KBM-7 (cell line): ENCODE data around the gene CCDC191.

ENCODE experiments used
- DNase-seq: peaks from one replicate; pipeline ENCODE4 v3.0.0-alpha.2; 2015
- in situ Hi-C: fragments of 300-500 bp; cut with MboI; formaldehyde crosslinking; loops from 2 replicates; pipeline ENCODE4 v1.14.3; 2020; ENCODE audit warnings: low sequenced_read_pairs, low pct_unique_long_range_greater_than_20kb, mixed read lengths

The CCDC191 gene

DNA sequence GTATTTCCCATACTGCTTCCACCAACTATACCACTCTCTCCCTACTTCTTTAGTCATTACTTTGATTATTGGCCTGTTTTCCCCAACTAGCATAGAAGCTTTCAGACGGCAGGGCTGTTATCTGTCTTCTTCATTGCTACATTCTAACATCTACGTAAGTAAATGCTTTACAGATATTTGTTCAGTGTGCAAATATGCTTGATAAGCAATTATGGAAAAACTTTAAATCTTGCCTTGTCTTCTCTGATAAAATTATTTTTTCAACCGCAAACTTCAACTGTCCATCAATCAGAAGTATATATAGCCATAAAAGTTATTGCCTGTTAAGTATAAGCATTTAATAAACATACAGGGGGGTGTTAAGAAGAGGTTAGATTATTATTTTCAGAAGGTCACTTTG, 72.8 kb downstream of the CCDC191 start:
- DNase-seq, result no peak
- in situ Hi-C loops, result no loop called here

DNA sequence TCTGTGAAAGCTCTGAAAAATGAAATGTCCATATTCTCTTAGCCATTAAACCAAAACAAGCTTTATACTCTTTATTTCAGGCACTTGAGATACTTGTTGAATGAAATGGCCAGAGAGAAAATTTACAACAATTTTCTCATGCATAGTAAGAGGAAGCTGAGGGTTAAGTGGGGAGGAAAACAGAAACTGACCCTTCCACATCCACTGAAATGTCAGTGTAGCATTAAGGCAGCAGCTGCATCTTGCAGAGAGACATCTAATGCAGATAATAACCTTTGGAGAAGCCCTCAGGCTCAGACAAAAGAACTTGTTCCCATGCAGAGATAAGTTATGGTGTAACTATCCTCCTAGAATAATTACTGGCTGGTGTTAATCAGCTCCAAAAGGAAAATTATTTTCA, 74.5 kb downstream of the CCDC191 start:
- in situ Hi-C loops, result no loop called here
- no peak for DNase-seq

DNA sequence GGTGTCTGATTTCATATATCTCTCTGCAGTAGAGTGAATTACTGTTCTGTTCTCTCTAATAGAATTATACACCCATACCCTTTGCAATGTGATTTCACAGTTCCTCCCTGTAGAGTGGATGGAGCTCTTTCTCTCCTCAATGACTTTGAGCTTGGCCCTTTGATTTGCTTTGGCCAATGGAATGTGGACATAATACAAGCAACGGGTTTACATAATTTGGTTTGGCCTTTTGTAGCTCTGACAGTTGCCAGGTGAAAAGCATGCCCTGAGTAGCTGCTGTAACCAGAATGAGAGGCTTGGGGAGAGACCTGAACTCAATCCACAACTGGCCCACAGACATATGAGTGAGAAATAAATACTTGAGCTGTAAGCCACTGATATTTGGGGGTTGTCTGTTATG, 76.4 kb downstream of the CCDC191 start:
- DNase-seq, result no peak
- in situ Hi-C loops, result no loop called here

DNA sequence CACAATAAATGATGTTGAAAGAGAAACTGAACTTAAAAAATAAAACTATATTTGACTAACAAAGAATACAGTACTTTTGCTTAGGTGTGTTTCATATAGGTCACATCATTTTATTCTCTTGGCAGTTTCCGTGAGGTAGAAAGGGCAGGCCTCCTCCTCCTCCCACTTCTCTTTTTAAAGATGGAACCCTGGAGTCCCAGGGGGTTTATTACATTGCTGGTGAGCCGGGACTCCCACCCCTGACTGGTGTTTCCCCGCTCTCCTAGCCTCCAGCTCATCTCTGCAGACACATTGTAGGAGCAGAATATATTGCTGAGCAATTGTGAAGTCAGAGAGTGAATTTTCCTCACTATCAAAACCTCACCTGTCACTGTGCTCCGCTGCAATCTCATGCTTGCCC, 78.5 kb downstream of the CCDC191 start:
- in situ Hi-C loops, result no loop called here
- DNase-seq, result no peak

DNA sequence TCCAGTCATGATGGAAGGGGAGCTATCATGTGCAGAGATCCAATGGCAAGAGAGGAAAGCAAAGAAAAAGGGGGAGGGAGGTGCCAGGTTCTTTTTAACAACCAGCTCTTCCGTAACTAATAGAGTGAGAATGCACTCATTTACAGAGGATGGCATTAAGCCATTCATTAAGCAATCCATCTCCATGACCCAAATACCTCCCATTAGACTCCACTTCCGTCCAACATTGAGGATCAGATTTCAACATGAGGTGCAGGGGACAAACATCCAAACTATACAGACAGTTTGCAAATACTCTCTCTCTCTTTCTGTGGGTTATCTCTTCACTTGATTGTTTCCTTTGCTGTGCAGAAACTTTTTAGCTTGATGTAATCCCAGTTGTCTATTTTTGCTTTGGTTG, 87.3 kb downstream of the CCDC191 start:
- no peak for DNase-seq
- in situ Hi-C loops, result no loop called here

DNA sequence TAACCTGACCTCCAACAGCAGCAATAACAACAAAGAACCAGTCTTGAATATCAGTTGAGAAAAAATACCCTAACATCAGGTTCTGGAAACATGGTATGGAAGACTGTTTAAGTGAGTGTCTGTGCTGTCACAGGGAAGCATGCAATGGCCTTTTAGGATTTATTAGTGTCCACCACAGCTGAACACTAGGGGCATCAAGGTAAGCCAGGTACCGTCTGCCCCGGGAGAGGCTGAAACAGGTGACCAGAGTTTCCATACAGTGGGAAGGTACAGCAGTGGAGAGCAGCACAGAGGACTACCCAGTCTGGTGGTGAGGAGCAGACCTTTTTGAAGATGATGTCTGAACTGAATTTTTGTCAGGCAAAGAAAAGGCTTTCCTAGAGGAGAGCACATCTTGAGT, 90.2 kb downstream of the CCDC191 start:
- in situ Hi-C loops, result no loop called here
- no peak for DNase-seq

DNA sequence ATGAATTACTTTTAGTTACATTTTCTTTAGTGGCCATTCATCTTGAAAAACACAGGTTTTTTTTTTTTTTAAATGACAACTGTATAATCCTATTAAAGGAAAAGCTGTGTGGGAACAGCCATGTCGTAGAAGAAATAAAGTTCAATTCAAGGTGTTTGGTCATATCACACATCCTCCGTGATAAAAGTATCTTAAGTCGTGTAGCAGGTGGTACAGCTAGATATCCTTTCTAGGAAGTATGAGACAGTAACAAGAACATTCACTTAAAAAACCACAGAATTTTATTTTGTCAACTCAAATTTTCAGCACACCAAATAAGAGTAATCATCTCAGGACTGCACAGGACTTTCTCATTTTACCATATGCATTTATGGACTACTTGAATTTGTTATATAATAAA, 92.4 kb downstream of the CCDC191 start:
- no peak for DNase-seq
- in situ Hi-C loops, result no loop called here

DNA sequence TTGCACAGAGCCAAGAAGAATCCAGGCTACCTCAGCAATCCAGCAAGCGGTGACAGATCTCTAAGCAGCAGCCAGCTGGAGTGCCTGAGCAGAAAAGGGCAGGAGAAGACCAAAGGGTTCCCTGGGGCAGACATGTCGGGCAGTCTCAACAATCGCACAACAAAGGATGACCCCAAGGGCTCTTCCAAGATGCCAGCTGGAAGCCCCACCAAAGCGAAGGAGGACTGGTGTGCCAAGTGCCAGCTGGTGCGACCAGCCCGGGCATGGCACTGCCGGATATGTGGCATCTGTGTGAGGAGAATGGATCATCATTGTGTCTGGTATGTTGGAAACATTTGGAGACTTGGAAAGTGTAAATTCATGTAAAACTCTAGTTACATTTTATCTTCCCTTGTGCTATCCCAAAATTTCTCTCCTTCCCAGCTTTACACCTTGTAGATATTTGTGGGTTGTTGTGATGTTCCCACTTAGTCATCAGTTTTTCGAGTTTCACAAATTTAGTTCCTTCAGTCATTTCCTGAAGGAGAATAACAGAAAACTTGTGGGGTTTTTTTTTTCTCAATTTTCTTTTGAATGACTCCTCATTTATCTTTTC, 102.1 kb downstream of the CCDC191 start:
- no peak for DNase-seq
- in situ Hi-C loops, result no loop called here

DNA sequence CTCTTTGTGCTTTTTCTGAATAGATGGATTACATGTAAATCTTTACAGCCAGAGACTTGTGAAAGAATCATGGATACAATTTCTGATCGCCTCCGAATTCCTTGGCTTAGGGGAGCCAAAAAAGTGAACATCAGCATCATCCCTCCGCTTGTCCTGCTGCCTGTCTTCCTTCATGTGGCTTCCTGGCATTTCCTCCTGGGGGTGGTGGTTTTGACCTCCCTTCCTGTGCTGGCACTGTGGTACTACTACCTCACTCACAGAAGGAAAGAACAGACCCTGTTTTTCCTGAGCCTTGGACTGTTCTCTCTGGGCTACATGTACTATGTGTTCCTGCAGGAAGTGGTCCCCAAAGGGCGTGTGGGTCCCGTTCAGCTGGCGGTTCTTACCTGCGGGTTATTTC, 102.6 kb downstream of the CCDC191 start:
- in situ Hi-C loops, result no loop called here
- DNase-seq, result peak; percentile 37

DNA sequence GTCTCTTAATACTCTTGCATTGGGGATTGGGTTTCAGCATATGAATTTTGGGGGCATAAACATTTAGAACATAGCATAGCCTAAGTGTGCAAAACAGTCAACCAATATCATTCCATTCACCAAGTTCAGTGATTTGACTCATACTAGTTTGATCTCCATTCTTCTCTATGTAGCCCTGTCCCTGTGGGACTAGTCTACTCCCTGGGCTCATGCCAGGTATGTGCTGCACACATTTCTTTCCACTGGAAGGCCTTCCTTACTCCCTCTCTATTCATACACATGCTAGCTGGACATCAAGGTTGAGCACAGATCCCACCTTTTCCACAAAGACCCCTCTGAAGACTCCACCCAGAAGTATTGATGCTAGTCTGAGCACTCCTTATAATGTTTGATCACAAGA, 103.4 kb downstream of the CCDC191 start:
- DNase-seq, result no peak
- in situ Hi-C loops, result no loop called here

DNA sequence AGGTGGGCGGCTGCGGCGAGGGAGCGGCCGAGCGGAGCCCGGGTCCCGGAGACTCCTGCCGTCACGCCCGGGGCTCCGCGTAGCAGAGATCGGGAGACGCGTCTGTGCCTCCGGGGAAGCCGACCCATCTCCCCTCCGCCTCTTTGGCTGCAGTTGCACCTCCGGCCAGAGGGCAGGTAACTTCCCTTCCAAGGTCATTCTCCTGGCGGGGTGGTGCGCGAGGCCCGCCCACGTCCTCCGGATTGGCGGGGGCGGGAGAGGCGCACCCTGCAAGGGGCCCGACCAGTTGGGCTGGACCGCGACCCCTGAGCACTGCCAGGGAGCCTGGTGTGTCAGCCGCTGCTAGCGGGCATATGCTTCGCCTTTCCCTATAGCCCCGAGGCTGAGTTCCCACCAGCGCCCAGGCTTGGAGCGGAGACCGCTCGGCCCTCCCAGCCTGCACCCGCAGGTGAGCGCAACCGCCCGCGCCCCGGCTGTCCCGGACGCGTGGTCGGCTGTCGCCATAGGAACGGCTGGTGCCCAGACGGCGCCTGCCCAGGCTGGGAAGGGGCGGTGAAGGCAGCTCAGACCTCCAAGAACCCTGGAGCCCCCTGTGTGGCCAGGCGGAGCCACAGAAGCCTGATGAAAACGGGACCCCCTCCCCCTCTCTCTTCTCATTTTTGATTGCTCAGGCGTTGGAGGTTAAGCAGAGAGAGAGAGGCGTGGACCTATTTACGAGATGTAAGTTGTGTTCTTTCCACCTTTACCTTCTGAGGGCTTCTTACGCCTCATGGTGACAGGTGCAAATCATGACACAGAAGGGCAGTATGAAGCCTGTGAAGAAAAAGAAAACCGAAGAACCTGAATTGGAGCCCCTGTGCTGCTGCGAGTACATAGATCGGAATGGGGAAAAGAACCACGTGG, 108.1 kb downstream of the CCDC191 start:
- in situ Hi-C loops, result loop anchor here (25.0 kb wide), 1 partner anchor 1336 kb away; no protein-coding TSS in a partner anchor

DNA sequence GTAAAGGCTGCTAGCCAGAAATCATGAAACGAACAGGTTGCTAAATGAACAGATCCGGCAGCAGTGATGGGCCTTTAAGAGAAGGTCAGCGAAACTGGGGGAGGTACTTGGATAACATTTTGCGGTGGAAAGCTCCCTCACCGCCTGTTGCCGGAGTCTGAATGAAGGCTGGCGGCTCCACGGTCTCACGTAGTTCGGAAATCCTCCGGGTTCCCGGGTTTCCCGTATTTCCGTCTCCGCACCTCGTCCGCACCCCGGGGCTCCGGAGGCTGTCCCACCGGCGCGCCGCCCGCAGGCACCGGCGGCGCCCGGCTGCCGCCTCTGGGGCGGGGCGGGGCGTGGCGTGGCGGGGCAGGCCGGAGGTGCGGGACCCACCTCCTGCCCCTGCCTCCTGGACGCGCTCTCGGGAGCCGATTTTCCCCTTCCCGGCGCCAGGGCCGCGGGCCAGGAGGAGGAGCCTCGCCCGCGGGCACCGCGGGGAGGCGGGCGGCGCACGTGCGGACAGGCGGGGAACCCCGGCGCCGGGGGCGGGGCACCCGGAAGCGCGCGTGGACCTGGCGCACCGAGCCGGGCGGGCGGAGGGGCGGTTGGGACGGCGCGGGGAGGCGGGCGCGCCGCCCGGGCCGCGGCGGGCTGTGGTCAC, 108.8 kb downstream of the CCDC191 start, which contains the start of gene ZDHHC23:
Gene ZDHHC23 (plus strand): TSS at position 642 of the 643 bp plus-strand sequence. CDS start 790 bp downstream, outside the sequence.
- DNase-seq, result peak; percentile 57
- in situ Hi-C loops, result loop anchor here (25.0 kb wide), 1 partner anchor 1335 kb away; no protein-coding TSS in a partner anchor

More for the DNA sequence above, 108.1 kb downstream of the CCDC191 start:
- peak; percentile 32 for DNase-seq

DNA sequence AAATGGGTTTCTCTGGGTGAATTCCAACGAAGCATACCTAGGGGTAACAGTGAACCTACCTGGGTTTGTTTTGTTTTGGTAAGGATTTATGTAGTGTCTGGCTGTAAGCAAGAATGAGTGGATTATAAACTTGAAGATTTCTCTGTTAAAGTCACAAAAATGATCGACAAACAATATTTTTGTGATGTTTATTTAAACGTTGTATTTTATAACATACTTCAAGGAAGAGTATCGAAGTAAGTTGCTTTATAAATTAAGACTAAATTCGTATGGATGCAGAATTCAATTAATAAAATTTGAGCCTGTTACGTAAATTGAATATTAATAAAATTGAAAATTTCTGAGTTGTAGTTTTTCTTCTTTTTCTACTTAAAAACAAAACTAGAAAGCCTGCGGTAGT, 109.5 kb downstream of the CCDC191 start:
- in situ Hi-C loops, result loop anchor here (25.0 kb wide), 1 partner anchor 1335 kb away; no protein-coding TSS in a partner anchor
- no peak for DNase-seq

DNA sequence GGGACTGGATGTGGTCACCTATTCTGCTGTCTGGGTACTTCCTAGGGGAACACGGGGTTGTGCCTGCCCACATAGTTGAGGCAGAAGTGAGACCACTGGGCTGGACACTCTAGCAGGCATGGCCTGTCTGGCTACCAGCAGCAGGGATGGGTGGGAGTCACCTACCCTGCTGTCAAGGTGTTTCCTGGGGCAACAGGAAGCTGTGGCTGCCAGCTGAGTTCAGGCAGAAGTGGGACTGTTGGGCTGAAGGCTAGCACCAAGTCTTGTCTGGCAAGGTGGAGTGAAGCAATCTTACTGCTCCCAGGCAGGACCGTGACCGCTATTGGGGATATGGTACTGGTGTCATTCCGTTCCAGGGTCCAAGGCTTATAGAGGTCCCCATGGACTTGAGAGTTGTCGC, 128.8 kb downstream of the CCDC191 start:
- DNase-seq, result peak; percentile 40
- in situ Hi-C loops, result loop anchor here (25.0 kb wide), 1 partner anchor 1315 kb away; no protein-coding TSS in a partner anchor

DNA sequence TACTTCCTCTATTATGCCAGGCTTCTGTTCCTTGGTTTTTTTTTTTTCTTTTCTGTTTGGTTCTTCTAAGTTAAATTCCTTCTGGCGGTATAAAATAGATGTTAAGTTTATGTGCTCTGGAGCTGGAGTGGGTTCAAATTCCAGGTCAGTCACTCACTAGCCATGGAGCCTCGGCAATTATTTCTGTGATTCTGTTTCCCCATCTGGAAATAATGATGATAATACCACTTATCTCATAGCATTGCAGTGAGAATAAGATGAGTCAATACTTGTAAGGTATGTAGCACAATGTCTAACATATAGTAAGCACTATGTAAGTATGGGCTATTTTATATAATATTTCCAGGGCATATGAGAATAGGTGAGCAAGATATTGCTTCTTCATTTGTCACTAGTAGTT, 141.7 kb downstream of the CCDC191 start:
- DNase-seq, result no peak
- in situ Hi-C loops, result no loop called here
